ENCODE measurements around the gene NYAP1.
"Not testable (repeated sequence)": the region's sequence is repeated elsewhere in the genome, so short reads cannot be mapped to it uniquely, and the experiment has no call there.

NYAP1 gene

GRCh38 chr7:100447363-100447762 is 36.4 kb upstream of the NYAP1 start:
- not testable (repeated sequence) for H3K27ac ChIP-seq (ENCODE audit: low read depth, low read length); H2AFZ ChIP-seq (ENCODE audit: insufficient read depth, low read length, poor library complexity); H4K91ac ChIP-seq (ENCODE audit: low read depth, low read length); DNase-seq; H3K79me1 ChIP-seq (ENCODE audit: low read length); H4K12ac ChIP-seq (ENCODE audit: low read depth, low read length); H3K4ac ChIP-seq (ENCODE audit: low read depth, low read length); H3K36me3 ChIP-seq (ENCODE audit: control insufficient read depth in 1 of 2, insufficient read depth in 2 of 2, low read length in 2 of 2); H3K23ac ChIP-seq (ENCODE audit: low read length); H2AK5ac ChIP-seq (ENCODE audit: low read length); H3K9me3 ChIP-seq (ENCODE audit: insufficient read depth, low read depth, low read length); H3K27me3 ChIP-seq (ENCODE audit: insufficient read depth, low read length); H3K4me1 ChIP-seq (ENCODE audit: control insufficient read depth in 1 of 2, insufficient read depth in 2 of 2, low read length in 2 of 2); H3K18ac ChIP-seq (ENCODE audit: low read length); H2BK5ac ChIP-seq (ENCODE audit: low read depth, low read length, poor library complexity); H2BK12ac ChIP-seq (ENCODE audit: low read length); H3K79me2 ChIP-seq (ENCODE audit: control insufficient read depth, insufficient read depth, low read length, poor library complexity); H2BK120ac ChIP-seq (ENCODE audit: insufficient read depth, low read length, poor library complexity); H3K4me3 ChIP-seq (ENCODE audit: low read depth, low read length); H3K14ac ChIP-seq (ENCODE audit: low read length); H3K4me2 ChIP-seq (ENCODE audit: low read length); H3K9ac ChIP-seq (ENCODE audit: low read length); H4K8ac ChIP-seq (ENCODE audit: low read depth, low read length)
- WGBS (ENCODE audit: extremely low coverage, insufficient coverage, insufficient read length): no CpG with 5 or more reads among the region's 8 CpGs

- Histone ChIP-seq H3K36me3 (ENCODE audit: control insufficient read depth in 1 of 2, insufficient read depth in 2 of 2, low read length in 2 of 2) (no peaks in the 10 kb centered on the region), H4K12ac (ENCODE audit: low read depth, low read length) (no peak overlapping the region), H2BK120ac (ENCODE audit: insufficient read depth, low read length, poor library complexity) (no peak overlapping the region), H3K4me2 (ENCODE audit: low read length) (no peak overlapping the region), H2BK5ac (ENCODE audit: low read depth, low read length, poor library complexity) (no peak overlapping the region), H3K9me3 (ENCODE audit: insufficient read depth, low read depth, low read length) (no peaks in the 10 kb centered on the region), H3K18ac (ENCODE audit: low read length) (no peak overlapping the region), H3K23ac (ENCODE audit: low read length) (no peak overlapping the region), H2AK5ac (ENCODE audit: low read length) (no peak overlapping the region), H3K9ac (ENCODE audit: low read length) (no peak overlapping the region), H3K79me2 (ENCODE audit: control insufficient read depth, insufficient read depth, low read length, poor library complexity) (peaks cover 3% of the 10 kb centered on the region), H3K79me1 (ENCODE audit: low read length) (peaks cover 5% of the 10 kb centered on the region), H3K4me1 (ENCODE audit: control insufficient read depth in 1 of 2, insufficient read depth in 2 of 2, low read length in 2 of 2) (peaks cover 2 to 3% of the 10 kb centered on the region in 2 experiments), H2AFZ (ENCODE audit: insufficient read depth, low read length, poor library complexity) (no peak overlapping the region), H3K27ac (ENCODE audit: low read depth, low read length) (no peak overlapping the region), H4K8ac (ENCODE audit: low read depth, low read length) (no peak overlapping the region), H3K4me3 (ENCODE audit: low read depth, low read length) (no peak overlapping the region), H2BK12ac (ENCODE audit: low read length) (no peak overlapping the region), H3K27me3 (ENCODE audit: insufficient read depth, low read length) (no peaks in the 10 kb centered on the region), H3K4ac (ENCODE audit: low read depth, low read length) (no peak overlapping the region), H4K91ac (ENCODE audit: low read depth, low read length) (no peak overlapping the region), H3K14ac (ENCODE audit: low read length) (no peak overlapping the region)
- WGBS (ENCODE audit: extremely low coverage, insufficient coverage, insufficient read length): no CpG with 5 or more reads among the region's 13 CpGs
- no peak for DNase-seq
Observed at GRCh38 chr7:100449190-100449795, 34.4 kb upstream of the NYAP1 start.

- Histone ChIP-seq H2BK5ac (ENCODE audit: low read depth, low read length, poor library complexity) (no peak overlapping the region), H3K4ac (ENCODE audit: low read depth, low read length) (no peak overlapping the region), H3K9me3 (ENCODE audit: insufficient read depth, low read depth, low read length) (no peaks in the 10 kb centered on the region), H3K27ac (ENCODE audit: low read depth, low read length) (no peak overlapping the region), H3K79me1 (ENCODE audit: low read length) (peaks cover 5% of the 10 kb centered on the region), H4K91ac (ENCODE audit: low read depth, low read length) (no peak overlapping the region), H2BK120ac (ENCODE audit: insufficient read depth, low read length, poor library complexity) (no peak overlapping the region), H3K4me2 (ENCODE audit: low read length) (no peak overlapping the region), H3K4me1 (ENCODE audit: control insufficient read depth in 1 of 2, insufficient read depth in 2 of 2, low read length in 2 of 2) (no peaks in the 10 kb centered on the region), H3K27me3 (ENCODE audit: insufficient read depth, low read length) (no peaks in the 10 kb centered on the region), H3K14ac (ENCODE audit: low read length) (no peak overlapping the region), H3K4me3 (ENCODE audit: low read depth, low read length) (no peak overlapping the region), H4K12ac (ENCODE audit: low read depth, low read length) (no peak overlapping the region), H3K36me3 (ENCODE audit: control insufficient read depth in 1 of 2, insufficient read depth in 2 of 2, low read length in 2 of 2) (no peaks in the 10 kb centered on the region), H4K8ac (ENCODE audit: low read depth, low read length) (no peak overlapping the region), H3K18ac (ENCODE audit: low read length) (no peak overlapping the region), H2AFZ (ENCODE audit: insufficient read depth, low read length, poor library complexity) (no peak overlapping the region), H2BK12ac (ENCODE audit: low read length) (no peak overlapping the region), H3K79me2 (ENCODE audit: control insufficient read depth, insufficient read depth, low read length, poor library complexity) (peaks cover 3% of the 10 kb centered on the region), H3K9ac (ENCODE audit: low read length) (no peak overlapping the region), H3K23ac (ENCODE audit: low read length) (no peak overlapping the region), H2AK5ac (ENCODE audit: low read length) (no peak overlapping the region)
- no CpG with 5 or more reads among the region's 3 CpGs for WGBS (ENCODE audit: extremely low coverage, insufficient coverage, insufficient read length)
- no peak for DNase-seq
Observed at GRCh38 chr7:100452513-100452912, 31.2 kb upstream of the NYAP1 start.

GRCh38 chr7:100453854-100454253 is 29.9 kb upstream of the NYAP1 start:
- DNase-seq; H3K36me3 ChIP-seq (ENCODE audit: control insufficient read depth in 1 of 2, insufficient read depth in 2 of 2, low read length in 2 of 2); H3K27me3 ChIP-seq (ENCODE audit: insufficient read depth, low read length); H3K4me3 ChIP-seq (ENCODE audit: low read depth, low read length); H3K9me3 ChIP-seq (ENCODE audit: insufficient read depth, low read depth, low read length); H4K8ac ChIP-seq (ENCODE audit: low read depth, low read length); H3K4ac ChIP-seq (ENCODE audit: low read depth, low read length); H3K79me1 ChIP-seq (ENCODE audit: low read length); H2AFZ ChIP-seq (ENCODE audit: insufficient read depth, low read length, poor library complexity); H2AK5ac ChIP-seq (ENCODE audit: low read length); H4K12ac ChIP-seq (ENCODE audit: low read depth, low read length); H3K18ac ChIP-seq (ENCODE audit: low read length); H4K91ac ChIP-seq (ENCODE audit: low read depth, low read length); H3K4me1 ChIP-seq (ENCODE audit: control insufficient read depth in 1 of 2, insufficient read depth in 2 of 2, low read length in 2 of 2); H3K4me2 ChIP-seq (ENCODE audit: low read length); H3K23ac ChIP-seq (ENCODE audit: low read length); H2BK120ac ChIP-seq (ENCODE audit: insufficient read depth, low read length, poor library complexity); H3K9ac ChIP-seq (ENCODE audit: low read length); H3K14ac ChIP-seq (ENCODE audit: low read length); H3K27ac ChIP-seq (ENCODE audit: low read depth, low read length); H2BK5ac ChIP-seq (ENCODE audit: low read depth, low read length, poor library complexity); H3K79me2 ChIP-seq (ENCODE audit: control insufficient read depth, insufficient read depth, low read length, poor library complexity); H2BK12ac ChIP-seq (ENCODE audit: low read length): not testable (repeated sequence)
- WGBS (ENCODE audit: extremely low coverage, insufficient coverage, insufficient read length): no CpG with 5 or more reads among the region's 8 CpGs

Measured in trophoblast cell (in vitro differentiated cells and primary cell).